T-helper 9 cell (primary cell): ENCODE data around the gene SLC38A7.
"Not testable (repeated sequence)": the region's sequence is repeated elsewhere in the genome, so short reads cannot be mapped to it uniquely, and the experiment has no call there.

Experiments
- DNase-seq: peaks from one replicate; pipeline ENCODE4 v3.0.0-alpha.2; 2020
- total RNA-seq, 2 donors: gene quantifications; one replicate each; lab custom pipeline; 2026; lab: John Stamatoyannopoulos, UW

Gene SLC38A7
- total RNA-seq: 6.0 to 12.5 reads per million in 2 donors

DNA sequence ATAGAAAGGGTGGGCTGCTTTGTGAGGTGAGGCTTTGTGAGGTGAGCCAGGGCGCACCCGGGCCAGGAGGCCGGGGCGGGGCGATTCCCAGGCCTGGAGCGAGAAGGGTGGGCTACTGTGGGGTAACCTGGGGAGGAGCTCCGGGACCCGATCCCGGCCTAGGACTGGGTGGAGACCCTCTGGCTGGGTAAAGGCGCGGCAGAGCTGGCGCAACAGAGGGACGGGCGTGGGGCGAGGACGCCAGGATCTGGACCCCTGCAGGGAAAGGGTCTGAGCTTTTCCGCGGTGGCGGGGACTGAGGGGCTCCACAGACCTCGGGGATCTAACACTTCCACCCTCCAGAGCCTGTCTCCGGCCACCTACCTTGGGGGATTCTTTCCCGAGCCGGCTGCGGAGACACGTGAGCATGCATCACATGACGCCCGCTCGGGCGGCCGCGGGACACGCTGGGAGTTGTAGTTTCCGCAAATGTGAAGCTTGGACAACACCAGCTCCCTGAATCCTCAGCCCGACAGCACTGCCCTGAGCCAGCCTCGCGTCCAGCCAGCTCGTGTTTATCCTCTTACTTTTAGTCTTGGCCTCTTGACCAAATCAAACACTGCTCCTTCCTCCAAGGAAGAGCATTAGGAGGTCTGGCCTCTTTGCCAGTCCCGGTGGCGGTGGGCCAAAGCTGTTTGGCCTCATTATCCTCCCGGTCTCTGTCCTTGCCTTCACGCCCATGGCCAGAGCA is at the start of gene SLC38A7:
SLC38A7 (minus strand) TSS at position 417 of the 730 bp plus-strand sequence. CDS start 4,644 bp downstream, outside the sequence.
- peak; percentile 56 for DNase-seq

DNA sequence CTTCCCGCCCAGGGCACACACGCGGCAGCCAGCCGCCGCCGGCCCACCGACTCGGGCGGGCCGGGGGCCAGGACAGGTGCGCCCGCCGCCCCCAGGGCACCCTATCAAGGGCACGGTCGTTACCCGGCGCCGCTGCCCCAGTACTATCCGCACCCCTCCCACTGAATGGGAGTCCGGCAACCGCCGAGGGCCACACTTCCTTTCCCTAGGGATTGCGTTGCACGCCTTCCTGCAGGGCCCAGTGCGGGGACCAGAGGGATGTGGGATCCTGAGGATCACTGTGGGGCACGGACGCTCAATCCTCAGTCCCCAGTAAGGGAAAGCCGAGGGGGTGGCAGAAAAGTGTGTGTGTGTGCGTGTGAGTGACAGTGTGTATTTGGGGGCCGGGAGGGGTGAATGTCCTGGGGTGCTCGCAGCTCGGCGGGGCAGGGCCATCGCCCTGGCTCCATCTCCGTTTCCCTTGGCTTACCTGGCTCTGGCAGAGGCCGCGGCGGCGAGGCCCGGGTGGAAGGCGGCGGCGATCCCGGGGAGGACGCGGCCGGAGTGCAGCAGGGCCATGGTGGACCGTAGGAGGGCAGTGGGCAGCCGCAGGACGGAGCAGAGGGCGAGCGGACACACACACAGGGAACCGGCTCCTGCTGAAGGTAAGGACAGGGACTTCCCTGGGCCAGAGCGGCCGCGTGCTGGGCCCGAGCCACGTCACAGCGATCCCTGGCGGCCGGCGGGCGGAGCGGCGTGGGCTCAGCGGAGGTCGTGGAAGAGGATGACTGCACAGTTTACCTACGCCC is 49.3 kb upstream of the SLC38A7 start, which contains the start of gene GOT2:
GOT2 (minus strand) TSS at position 646 of the 788 bp plus-strand sequence; CDS start at position 558, 88 bp downstream.
- peak; percentile 68 for DNase-seq

- no peak for DNase-seq
Observed at GRCh38 chr16:58733248-58733670, 48.7 kb upstream of the SLC38A7 start.

DNA sequence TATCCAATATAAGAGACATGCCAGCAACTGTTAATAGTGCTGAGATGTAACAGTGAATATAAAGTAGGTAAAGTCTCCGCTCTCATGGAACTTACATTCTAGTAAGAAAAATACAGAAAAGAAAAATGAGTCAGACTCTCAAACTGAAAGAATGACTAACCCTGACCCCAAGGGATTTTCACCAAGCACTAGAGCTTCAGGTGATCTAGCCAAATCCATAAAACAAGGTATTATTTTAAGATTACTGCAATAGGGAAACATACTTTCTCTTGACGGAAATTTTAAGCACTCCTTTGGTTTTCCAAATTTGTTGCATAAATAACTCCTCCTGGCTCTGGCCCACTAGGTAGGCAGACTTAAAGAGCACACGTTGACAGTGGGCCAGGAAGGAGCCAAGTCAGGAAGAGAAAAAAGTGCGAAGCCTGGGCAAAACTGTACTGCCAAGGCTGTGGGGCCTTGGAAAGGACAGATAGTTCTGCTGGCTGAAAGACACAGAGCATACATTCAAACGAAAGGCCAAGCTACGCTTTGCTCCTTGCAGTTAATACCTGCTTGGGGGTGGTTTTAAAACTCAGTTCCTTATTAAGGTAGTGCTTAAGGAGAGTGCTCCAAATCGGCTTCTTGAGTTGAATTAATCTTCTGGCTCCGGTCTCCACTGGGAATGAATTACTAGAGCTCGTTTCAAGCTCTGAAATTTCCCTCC is 48.1 kb upstream of the SLC38A7 start:
- no peak for DNase-seq

GRCh38 chr16:58730724-58731370 is 46.3 kb upstream of the SLC38A7 start:
- DNase-seq: no peak

DNA sequence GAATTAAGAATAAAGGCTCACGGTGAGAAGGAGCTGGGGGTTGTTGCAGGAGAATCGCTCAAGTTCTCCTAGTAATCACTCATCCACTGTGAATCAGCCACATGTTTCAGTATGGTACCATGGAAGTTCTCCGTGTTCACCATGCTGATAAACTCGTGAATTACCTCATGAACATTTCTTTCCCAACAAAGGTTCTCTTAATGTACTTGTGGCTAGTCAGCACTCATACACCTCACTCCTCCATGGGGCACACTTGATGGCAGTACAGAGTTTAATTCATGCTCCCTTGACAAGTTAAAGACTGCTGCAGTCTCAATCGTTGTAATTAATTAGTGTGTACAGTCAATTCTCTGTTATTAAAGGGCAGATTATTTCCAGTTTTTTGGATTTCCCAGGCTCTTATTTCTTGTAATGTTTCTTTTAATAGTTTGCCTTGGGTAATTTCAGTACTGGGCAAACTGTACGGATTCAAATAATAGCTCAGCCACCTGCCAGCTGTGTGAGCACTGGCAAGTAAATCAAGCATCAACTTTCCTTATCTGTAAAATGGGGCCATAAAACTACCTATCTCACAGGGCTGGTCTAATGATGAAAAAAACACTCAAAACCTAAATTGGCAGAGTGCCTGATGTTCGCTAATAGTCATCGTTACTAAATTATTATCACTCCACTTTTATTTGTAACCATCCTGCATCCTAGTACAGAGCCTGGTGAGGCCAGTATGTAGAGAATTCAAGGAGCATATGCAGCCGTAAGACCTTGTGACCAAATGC is 43.4 kb upstream of the SLC38A7 start:
- DNase-seq: no peak

DNA sequence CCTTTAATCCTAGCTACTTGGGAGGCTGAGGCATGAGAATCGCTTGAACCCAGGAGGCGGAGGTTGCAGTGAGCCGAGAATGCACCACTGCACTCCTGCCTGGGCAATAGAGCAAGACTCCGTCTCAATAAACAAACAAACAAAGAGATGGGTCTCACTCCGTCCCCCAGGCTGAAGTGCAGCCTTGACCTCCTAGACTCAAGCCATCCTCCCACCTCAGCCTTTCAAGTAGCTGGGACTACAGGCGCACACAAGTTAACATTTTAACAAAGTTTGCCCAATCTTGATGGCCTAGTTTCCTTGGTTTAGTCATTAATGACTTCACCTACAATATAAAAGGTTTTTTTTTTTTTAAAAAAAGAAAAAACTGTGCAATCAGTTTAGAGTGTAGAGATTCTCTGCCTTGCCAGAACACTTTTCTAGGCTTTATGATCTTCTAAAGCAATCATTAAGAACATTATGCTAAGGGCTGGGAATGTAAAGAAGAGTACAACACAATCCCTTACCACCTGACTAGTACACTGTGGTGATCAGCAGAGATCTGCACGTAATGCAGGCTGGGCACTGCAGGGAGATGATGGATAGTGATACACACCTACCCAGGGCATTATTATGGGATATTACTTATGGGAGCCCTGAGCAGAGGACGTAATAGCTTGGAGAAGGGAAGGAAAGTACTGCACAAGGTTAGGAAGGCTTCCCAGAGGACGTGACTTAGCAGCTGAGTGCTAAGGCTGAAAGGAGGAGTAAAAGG is 42.6 kb upstream of the SLC38A7 start:
- DNase-seq: no peak

DNA sequence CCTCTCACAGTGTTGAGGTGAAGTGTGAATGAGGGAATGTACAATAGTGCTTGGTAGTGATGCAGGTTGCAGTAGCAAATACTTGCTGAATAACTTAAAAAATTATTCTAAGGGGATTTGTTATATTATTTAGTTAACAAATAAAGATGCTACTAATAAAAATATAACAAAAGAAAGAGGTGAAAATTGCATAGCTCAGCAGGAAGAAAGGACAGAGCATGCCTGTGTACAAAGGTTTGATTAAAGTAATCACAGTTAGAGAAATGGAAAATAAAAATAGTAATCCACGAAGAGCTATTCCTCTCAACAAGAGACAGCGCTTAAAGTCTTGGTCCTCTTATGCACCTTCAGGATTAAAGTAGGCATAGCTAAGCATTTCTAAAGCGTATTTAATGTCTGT is 38.5 kb upstream of the SLC38A7 start:
- no peak for DNase-seq

- no peak for DNase-seq
Observed at GRCh38 chr16:58717994-58718393, 33.4 kb upstream of the SLC38A7 start.

GRCh38 chr16:58716468-58716867 is 31.9 kb upstream of the SLC38A7 start:
- no peak for DNase-seq

GRCh38 chr16:58713742-58714141 is 29.2 kb upstream of the SLC38A7 start:
- no peak for DNase-seq

DNA sequence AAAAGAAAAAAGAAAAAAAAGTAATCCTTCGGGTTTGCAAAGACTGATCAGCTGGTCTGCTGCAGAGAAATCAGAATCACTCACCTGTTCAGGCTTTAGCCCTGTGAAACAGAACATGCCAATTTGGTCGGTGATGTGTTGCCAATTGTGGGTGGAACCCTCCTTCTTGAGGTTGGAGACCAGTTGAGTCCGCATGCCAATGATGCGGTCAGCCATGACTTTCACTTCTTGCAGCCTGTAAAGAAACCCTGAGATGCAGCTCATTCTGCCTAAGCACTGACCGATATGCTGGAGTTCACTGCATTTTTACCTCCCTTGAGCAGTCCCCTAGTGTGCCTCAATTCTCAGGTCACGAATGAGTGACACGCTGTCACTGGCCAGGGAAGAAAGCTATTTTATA is 24.8 kb upstream of the SLC38A7 start:
- no peak for DNase-seq

- no peak for DNase-seq
Observed at GRCh38 chr16:58699151-58699550, 14.6 kb upstream of the SLC38A7 start.

- no peak for DNase-seq
Observed at GRCh38 chr16:58695368-58695767, 10.8 kb upstream of the SLC38A7 start.

- DNase-seq: no peak
Observed at GRCh38 chr16:58692450-58692849, 7.9 kb upstream of the SLC38A7 start.

GRCh38 chr16:58686985-58687706 is 2.6 kb upstream of the SLC38A7 start:
- not testable (repeated sequence) for DNase-seq

DNA sequence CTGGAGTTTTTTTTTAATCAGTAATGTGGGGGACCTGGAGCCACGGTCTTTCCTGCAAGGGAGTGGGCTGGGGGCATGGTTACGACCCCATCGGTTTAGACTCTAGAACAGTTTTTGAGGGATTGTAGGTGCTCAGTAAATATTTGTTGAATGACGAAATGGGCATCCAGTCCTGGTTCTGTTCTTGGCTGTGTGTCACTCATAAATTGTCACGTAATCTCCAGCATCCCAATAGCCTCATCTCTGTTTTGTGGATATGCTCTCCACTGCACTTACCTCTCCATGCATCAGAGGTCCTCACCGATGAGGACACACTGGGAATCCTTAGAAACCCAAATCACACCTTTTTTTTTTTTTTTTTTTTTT is 497 bp upstream of the SLC38A7 start:
- DNase-seq: no peak

DNA sequence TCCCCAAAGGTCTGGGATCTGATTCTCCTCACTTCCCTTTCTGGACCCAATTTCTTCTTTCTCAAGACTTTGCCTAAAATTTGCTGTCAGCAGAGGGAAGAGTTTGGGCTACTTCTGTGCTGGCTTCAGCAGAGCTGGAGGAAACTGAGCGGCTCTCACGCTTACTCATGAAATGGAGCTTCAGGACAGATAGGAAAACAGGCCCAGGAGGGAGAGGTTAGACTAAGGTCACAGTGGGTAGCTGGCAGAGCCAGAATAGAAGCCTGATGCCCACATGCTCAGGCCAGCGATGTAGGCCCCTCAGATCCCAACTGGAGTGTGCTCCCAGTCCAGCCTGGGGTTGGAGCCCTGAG is 593 bp downstream of the SLC38A7 start:
- no peak for DNase-seq

GRCh38 chr16:58679763-58680162 is 4.8 kb downstream of the SLC38A7 start:
- DNase-seq: no peak

GRCh38 chr16:58678716-58679115 is 5.9 kb downstream of the SLC38A7 start:
- no peak for DNase-seq

DNA sequence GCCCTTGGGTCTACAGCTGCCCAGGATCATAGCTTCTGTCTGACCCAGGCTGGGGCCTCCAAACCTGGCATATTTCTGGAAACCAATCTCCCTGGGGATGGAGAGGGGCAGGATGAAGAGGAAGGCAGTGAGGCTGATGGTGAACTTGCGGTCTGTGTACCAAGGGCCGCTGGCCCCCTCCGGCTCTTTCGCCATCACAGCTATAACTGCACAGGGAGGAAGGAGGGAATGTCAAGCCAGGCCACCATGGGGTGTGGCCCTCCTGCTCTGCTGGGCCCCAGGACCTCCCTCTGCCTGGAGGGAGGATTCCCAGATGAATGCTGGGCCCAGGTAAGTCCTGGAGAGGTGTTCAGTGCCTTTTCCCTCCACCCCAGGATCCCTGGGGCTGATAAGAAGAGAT is 6.3 kb downstream of the SLC38A7 start:
- no peak for DNase-seq
